Iris pigment epithelial cell (primary cell): ENCODE measurements around the gene ATG5.

ENCODE experiments used
- DNase-seq: peaks from one replicate; pipeline ENCODE4 v3.0.0-alpha.2; 2011; ENCODE audit warnings: low read depth

The ATG5 gene

DNA sequence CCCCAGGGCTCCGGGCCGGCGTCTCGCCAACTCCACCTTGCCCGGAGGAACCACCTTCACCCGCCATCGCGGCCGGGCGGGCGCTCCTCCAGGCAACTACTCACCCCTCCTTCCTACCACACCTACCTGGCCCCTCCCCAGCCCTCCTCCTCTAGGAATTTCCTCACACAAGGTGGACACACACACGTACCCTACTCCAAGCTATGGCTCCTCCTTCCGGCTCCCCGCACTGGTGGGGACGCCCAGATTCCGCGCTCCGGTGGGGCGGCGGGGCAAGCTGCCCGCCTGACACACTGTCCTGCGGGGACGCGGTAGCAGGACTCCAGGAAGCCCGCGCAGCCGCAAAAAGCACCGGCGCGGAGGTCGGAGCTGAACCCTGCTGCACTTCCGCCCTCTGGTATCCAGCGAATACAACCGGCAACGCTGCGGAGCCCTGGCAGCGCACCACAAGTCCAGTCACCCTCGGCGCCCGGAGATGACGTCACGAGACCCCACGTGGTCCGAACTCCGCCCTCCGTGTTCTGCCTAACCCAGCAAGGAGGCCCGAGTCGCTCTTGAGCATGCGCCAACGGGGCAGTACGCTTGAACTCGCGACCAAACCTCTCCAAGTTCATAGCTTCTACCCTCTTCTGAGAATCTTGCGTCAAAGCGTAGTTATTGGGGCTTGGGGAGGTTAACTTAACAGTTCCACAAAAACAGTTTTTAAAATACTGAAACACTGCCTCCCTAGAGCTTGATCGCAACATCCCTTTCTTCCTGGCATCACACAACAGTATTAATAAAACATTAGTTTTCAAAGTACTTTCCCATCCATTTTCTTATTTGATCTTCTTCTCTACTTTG, at the start of gene ATG5:
Gene ATG5 (minus strand): TSS at position 425 of the 843 bp plus-strand sequence. CDS start 9,552 bp downstream, outside the sequence.
- peak; percentile 99 for DNase-seq

DNA sequence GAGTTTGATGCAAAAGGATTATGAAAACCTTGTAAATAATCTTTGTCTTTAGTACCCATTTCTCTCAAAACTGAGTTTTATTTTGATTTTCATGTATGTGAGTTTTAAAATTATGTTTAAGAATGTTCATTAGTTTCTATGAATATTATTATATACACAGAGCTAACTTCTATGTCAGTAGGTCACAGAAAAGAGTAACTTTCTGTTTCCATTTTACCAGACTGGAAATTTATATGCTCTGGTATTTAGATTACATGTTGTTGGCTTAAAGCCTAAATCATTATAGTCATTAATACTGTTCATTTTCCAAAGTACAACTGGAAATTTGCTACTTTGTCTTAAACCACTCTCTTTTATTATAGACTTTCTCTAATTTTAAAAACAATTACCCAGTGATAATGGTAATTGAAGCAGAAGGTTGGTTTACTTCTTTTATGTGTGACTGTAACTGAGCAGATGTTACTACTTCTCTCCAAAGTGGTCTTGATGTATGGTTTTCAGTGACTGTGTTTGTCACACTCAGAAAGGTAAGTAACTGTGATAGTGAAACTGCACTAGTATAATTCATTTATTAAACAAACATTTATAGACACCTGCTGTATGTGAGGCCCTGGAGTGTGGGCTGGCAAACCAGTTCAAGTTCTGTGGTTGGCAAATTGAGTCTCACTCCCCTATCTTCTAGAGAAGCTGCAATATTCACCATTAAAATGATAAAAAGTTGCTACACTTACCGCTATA, 48.1 kb upstream of the ATG5 start:
- no peak for DNase-seq

DNA sequence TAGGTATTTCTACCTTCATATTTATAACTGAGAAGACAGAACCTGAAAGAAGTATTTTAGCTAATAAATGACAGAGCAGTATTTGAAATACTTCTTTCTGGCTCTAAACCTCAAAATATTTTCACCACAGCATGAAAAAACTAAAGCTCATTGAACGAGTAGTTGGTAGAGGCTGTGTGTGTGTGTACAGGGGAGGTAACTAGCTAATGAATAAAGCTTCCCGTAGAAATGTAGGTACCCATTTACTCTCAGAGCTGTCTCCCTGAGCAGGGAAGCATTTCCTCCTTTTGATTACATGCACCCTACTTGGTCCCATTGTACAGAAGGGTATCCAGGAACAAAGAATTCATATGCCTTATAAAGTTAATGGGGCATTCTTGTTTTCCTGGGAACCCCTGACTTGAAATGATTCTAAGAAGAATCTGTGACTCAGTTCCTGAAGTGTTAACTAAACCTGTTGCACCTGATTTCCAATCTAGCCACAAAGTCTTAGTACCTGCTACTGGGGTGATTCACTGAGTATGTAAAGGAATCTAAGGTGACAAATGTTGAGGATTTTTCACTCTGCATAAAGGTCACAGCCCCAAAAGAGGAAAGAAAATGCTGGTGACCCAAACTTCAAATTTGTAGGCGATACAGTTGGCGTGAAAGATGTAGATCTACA, 47.4 kb upstream of the ATG5 start:
- DNase-seq, result no peak

DNA sequence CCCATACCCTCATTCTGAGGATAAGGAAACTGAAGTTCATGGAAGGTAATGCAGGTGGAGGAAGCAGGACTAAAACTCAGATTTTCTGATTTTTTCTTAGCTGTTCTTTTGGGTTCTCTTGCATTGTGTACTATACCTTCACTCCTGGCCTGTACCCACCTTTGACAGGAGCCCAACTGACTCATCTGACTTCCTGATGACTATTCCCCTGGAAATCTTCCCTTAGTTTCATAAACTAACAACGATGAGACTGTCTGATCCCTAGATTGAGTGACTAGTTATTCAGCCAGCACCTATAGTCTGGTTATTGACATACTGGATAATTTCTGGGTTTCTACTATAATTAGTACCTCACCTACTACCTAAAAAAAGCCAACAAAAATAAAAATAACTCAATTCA, 45.1 kb upstream of the ATG5 start:
- no peak for DNase-seq

DNA sequence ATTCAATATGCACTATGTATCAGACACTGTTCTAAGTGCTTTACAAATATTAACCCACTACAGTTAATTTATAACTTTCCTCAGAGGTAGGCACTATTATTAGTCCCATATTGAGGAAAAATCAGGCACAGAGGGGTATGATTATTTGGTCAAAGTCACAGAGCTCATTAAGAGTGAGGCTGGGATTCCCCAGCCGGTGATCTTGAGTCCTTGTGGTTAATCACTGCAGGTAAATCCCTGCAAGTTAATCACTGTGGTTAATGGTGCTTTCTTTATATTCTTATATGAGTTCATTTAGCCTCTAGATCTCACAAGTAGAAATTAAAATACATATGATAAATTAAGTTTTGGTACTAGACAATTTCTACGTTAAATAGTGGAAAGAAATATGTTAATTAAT, 44.2 kb upstream of the ATG5 start:
- no peak for DNase-seq

DNA sequence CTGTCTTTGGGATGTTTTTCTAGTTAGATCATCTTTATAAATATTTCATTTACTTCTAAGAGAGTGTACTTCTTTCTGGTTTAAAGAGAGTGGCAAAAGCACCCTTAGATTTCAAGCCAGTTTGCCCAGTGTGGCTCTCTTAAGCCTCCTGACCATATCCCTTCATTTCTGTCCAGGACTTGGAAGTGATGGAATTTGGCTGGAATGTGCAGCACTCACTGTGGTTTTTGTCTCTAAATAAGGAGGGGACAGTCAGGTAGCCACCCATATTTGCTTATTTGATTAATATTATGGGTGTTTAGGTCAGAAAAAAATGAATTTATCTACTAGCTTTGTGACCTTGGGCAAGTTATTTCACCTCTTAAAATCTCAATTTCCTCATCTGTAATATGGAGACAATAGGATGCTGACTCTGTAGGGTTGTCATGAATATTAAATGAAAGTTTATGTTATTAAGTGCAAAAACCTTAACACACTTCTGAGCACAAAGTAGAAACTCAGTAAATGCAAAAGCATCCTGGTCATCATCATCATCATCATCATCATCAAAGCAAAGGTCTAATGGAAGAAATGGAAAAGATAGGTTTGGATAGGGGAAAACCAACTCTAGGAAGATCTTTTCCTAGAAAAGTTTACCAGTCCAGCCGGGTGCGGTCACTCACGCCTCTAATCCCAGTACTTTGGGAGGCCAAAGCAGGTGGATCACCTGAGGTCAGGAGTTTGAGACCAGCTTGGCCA, 38.0 kb upstream of the ATG5 start:
- no peak for DNase-seq

DNA sequence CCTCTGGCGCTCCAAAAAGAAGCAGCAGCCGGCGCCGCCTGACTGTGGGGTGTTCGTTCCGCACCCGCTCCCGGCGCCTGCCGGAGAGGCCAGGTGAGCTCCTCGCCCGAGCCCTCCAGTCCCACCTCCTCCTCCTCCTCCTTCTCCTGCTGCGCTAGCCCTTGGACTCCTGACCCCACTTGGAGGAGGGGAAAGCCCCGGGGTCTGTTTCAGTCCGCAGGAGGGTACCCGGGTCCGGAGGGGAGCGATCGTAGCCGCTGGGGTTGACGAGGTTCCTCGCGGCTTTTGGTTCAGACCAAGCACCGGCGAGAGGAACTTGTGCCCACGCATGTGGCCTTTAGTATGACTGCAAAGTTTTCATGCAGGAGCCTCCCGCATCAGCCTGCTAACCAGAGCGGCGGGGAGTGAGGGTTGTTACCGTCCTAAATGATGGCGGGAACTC, 35.5 kb upstream of the ATG5 start:
- DNase-seq, result no peak

DNA sequence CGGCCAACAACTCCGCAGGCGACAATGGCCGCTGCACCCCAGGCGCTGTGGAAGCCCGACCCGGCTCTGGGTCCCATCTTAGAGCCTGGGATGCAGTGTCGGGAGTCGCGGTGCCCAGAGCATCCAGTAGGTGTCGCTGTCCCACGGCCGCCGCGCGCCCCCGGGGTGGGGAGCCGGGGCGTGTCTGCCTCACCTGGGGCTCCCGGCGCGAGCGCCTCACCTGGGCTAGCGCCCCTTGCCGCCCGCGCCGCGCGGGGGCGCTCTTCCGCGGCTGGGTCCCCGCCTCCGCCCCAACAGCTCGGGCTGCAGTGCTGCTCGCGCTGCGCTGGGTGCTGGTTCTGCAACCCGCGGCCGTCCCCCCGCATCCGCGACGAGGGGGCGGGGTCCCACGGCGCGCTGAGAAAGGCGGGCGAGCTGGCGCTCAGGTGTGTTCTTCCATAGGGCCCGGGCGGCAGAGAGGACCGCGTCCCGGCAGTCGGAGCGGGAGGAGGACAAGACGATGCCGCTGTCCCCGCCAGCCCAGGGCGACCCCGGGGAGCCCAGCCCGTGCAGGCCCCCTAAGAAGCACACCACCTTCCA, 34.9 kb upstream of the ATG5 start, which contains the start of gene CRYBG1:
Gene CRYBG1 (plus strand): TSS at position 308 of the 579 bp plus-strand sequence. CDS start 192 bp downstream, at position 500.
- no peak for DNase-seq

DNA sequence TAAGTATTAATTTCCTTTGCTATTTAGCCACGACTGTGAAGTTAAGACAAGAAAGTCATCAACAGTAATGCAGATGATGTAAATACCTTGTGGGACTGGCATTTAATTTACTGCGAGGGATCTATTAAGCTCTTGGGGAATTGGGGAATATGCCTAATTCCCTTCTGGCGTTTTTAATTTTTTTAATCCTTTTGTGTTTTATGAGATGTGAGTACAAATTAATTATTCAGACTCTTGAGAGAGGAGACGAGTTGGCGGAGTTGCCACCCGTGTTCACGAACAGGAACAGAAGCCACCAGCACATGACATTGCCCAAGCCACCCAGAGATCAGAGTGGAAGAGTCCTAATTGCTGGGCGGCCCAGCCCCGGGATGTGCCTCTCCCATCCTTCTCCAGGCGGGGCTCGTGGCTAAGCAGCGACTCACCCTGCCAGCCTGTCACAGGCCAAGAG, 34.4 kb upstream of the ATG5 start:
- no peak for DNase-seq

DNA sequence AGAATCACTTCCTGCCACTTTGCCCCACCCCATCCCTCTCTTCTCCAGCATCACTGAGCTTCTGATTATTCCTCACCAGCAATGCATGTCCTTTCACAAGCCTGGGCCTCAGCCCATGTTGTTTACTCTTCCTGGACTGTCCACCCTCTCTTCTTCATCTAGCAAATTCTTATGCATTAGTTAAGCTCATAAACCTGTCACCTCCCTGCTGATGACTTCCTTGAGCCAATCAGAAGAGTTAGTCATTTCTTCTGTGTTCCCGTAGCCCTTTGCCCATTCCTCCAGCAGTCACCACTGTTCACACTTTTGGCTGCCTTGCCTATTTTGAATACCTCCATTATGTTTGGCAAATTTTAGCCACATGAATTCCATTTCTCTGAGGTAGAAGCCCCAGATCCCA, 30.8 kb upstream of the ATG5 start:
- no peak for DNase-seq

DNA sequence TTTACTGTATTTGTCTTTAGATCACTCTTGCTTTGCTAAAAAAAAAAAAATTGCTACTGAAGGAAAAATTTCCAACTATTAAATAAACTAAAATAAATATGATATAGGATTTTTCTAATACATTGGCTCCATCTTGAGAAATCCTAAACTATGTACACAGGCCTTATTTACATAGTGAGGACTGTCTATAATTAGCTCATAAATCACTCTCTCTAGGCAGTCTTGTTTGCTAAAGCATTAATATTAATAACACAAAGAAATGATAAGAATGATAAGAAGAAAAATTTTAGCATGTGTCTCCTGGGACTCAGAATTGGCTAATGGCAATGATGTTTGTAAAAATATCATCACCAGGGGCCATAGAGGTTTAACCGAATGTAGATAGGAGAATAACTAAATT, 21.7 kb upstream of the ATG5 start:
- no peak for DNase-seq

DNA sequence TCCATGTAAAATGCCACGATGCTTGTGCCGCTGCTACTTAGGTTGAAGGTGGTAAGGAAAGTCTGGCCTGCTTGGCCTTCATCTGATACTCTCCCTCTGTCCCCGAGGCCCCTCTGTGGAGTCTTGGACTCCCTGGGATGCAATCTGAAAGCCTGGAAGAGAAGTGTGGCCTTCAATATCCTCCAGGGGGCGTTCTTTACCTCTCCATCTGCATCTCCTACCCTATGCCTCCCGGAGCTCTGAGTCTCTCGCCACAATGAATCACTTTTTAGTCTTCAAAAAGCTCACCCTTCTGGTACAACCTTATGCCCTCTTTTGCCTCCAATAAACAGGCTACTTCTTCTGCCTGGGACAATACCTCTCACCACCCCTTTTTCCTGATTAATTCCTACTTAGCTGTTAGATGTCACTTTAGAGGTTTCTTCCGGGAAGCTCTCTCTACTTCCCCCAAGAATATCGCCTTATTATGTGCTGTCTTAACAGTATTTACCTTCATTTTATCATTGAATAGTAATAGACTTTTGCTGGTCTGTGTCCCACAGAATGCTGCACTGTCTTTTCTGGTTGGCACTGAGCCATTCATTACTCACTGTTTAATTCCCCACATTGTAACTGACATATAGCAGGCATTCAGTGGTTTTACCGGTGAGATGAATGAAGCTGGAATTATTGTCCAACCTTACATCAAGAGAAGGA, 13.9 kb upstream of the ATG5 start:
- peak; percentile 73 for DNase-seq

DNA sequence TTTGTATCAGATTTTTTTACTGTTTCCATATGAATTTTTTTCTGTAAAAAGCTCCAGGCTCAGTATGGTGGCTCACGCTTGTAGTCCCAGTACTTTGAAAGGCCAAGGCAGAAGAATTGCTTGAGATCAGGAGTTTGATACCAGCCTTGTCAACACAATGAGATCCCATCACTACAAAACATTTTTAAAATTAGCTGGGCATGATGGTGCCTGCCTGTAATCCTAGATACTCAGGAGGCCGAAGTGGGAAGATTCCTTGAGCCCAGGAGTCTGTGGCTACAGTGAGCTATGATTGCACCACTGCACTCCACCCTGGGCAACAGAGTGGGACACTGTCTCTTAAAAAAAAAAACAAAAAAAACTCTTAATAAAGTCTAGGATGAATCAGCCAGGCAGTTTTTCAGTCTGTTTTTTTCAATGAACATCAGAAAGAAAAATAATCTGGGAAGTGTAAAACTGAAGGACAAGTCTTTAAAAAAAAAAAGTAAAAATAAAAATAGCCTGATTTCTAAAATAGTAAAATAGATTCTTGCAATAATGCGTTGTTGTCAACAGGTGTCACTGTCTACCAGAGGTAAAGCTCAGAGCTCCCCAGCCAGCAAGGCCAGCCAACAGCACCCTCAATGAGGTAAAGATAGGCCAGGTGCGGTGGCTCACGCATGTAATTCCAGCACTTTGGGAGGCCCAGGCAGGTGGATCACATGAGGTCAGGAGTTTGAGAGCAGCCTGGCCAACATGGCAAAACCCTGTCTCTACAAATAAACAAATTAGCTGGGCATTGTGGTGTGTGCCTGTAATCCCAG, 9.3 kb upstream of the ATG5 start:
- peak; percentile 47 for DNase-seq

DNA sequence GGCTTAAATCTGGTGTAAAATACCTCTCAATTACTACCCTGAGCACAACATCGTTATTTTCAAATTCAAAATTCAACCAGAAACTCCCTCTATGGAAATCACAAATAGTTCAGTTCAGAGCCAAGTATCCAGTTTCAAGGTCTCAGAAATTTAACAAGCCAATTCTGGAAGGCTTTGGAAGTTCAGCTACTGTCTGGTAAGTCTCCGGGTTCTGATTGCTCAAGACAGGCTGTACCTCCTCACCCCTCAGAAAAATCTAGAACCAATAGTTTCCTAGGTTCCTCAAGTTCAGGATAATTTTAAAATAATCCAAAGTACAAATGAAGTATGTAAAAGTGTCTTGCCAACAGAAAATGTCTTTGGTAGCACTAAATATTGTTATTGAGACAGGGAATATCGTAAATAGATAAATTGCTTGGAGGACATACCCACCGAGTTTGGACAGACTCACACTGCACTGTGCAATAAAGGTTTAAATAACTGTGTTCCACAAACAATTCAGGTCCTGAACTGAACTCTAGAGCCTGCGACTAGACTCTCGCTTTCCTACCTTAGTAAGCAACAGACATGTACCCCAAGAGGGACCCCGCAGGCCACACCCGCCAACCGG, 729 bp downstream of the ATG5 start:
- DNase-seq, result peak; percentile 42

DNA sequence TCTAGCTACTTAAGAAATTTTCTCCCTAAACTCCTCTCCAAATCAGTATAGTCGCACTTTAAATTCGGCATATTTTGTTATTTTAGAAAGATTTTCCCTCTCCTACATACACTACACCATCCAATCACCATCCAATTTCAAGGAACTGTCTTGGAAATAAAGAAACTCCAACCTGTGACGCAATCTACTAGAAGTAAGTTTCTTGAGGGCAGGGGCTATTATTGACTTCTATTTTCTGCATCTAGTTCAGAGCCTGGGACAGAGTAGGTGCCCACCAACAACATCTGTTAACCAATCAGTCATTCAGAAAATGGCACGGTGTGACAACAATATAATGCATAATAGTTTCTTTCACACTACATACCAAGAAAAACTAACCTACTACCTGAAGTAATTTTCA, 3.6 kb downstream of the ATG5 start:
- no peak for DNase-seq

DNA sequence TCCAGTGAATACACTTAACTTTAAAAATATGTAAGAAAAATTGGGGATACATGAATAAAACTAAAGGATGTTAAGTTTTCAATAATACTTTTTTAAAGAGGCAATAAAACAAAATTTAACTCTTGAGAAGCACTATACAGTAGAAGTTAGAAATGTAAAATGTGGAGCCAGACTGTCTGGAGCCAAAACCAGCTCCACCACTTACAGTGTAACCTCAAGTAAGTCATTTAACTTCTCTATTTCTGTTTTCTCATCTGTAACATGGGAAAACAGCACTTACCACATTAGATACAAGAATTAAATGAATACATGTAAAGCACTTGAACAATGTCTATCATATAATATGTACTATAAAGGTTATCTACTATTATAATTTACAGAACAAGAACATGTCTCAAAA, 6.7 kb downstream of the ATG5 start:
- DNase-seq, result no peak

DNA sequence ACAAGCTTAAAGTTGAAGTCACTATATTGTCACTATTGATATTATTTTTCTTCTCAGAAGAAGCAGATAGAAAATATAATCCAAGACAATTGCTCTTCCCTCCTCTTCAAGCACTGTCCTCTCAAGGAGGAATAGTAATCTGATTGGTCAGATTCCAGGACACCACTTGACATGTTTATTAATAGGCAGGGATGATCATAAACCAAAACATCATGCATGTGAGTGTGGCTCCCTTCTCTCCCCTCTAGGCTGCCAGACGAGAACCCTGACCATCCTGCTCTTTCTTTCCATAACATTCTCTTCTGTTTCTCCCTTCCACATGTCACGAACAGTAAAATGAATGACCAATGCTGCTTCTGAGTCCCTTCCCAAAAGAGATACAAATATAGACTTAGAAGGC, 7.5 kb downstream of the ATG5 start:
- no peak for DNase-seq

DNA sequence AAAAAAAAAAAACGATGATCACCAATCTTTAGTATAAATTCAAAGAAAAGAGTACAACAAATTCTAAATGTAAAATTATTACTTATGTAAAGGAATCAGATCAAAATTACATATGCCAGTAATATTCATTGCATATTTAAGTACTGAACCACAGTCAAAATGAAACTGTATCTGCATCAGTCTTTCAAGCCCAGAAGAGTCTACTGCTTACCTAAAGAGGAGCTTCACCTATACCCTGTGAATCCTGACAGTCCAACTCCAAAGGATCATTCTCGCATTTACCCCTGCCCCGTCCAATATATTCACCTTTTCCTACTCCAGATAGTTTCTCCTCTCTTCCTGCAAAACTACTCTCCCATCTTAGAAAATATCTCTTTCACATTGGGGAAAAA, 9.2 kb downstream of the ATG5 start:
- DNase-seq, result no peak

DNA sequence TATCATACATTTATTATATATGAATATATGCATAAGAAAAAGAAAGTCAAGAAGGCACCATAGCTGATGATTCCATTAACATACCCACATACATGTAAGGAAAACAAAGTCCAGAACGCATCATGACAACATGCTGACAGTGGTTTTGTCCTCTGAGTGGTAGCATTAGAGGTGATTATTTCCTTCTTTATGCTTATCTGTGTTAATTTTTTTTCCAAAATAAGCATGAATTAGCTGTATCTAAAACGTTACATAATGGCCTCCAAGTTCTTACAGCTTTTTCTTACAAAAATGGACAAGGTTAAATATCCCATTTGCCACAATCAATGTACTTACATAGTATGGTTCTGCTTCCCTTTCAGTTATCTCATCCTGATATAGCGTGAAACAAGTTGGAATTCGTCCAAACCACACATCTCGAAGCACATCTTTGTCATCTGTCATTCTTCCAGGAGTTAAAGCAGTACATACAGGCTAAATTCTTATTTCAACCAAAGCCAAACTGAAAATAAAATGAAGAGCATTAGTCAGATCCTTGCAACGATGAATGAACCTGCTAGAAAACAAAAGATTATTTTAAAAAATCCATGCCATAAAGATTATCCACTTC, 9.7 kb downstream of the ATG5 start:
- peak; percentile 56 for DNase-seq
